Esophagus squamous epithelium (tissue), 5 donors: ENCODE measurements around the gene SRA1. TPM values are rescaled to one million over a fixed set of nuclear protein-coding genes. Genes with fewer than 3 reads are reported as not detected.

Experiments used
- DNase-seq: peaks from one replicate; lab custom pipeline; 2025; lab: John Stamatoyannopoulos, UW
- H3K27ac ChIP-seq, 4 donors: fragments of 200-600 bp; sonication (generic); one replicate each; pipeline ENCODE4 v1.5.1; 2016 to 2019; ENCODE audit warnings: mild to moderate bottlenecking in 1 of 4
- H3K27me3 ChIP-seq, 4 donors: fragments of 200-600 bp; sonication (generic); 1 replicate in 3 of 4; 2 replicates in 1 of 4; pipeline versions ENCODE4 v1.5.1 to v1.6.0; 2017 to 2021; ENCODE audit warnings: antibody characterized with exemption in 1 of 4
- H3K36me3 ChIP-seq, 3 donors: fragments of 200-600 bp; sonication (generic); one replicate each; pipeline ENCODE4 v1.5.1; 2016 to 2019
- H3K4me1 ChIP-seq, 3 donors: fragments of 200-600 bp; sonication (generic); one replicate each; pipeline ENCODE4 v1.5.1; 2017 to 2019
- H3K4me3 ChIP-seq, 4 donors: fragments of 200-600 bp; sonication (generic); 1 replicate in 3 of 4; 2 replicates in 1 of 4; pipeline ENCODE4 v1.5.1; 2016 to 2019; ENCODE audit warnings: mild to moderate bottlenecking in 2 of 4, moderate library complexity in 1 of 4
- H3K9me3 ChIP-seq, 3 donors: fragments of 200-600 bp; sonication (generic); one replicate each; pipeline ENCODE4 v1.5.1; 2016 to 2019
- CTCF ChIP-seq, 6 experiments: fragments of 450-650 bp in 4 of 6; fragments of 200-600 bp in 2 of 6; sonication (generic) in 2 of 6; IDR thresholded peaks; one replicate each; pipeline ENCODE4 v1.5.1; 2016 to 2019; ENCODE audit warnings: antibody characterized with exemption in 6 of 6, mild to moderate bottlenecking in 4 of 6, moderate library complexity in 4 of 6
- POLR2A ChIP-seq, 4 donors: fragments of 450-650 bp; IDR thresholded peaks; one replicate each; pipeline ENCODE4 v1.6.1; 2017; ENCODE audit warnings: antibody characterized with exemption in 4 of 4, mild to moderate bottlenecking in 4 of 4, moderate library complexity in 3 of 4
- WGBS, 2 donors: methylation state at CpG; one replicate each; pipeline ENCODE4 v1.1.5; 2018; 5-methylcytosine and 5-hydroxymethylcytosine counted together
- intact Hi-C: fragments of 100-400 bp; cut with DNase I; formaldehyde crosslinking; loops from one replicate; pipeline ENCODE4 v1.15.0; 2022
- total RNA-seq, 4 donors: library from RNA; depleted of rRNA; stranded (reverse); fragments of >200 nt; gene quantifications; one replicate each; pipeline ENCODE4 v1.1.0, GENCODE V29; 2016
- donor health status: DM: yes; HTN: yes; CAD: no.

SRA1 gene
- total RNA-seq, 4 donors from 2014 or later, result 17.4 to 22.3 (median 21.0) TPM

- intact Hi-C loops, result no loop called here
- 94 to 96% methylated on average over 5 to 7 of the region's 7 CpGs for WGBS, 2 donors
- peaks cover 0 to 18% (median 0%) of the 10 kb centered on the region in 3 donors for H3K36me3 ChIP-seq
- no peak for DNase-seq
- peaks cover 3 to 34% (median 6%) of the 10 kb centered on the region in 3 donors for H3K4me1 ChIP-seq
- H3K9me3 ChIP-seq, result no peaks in the 10 kb centered on the region
- no peak overlapping the region for H3K4me3 ChIP-seq
- peak overlapping the region in 1 of 4 donors; percentile 20 for H3K27ac ChIP-seq
- H3K27me3 ChIP-seq, result no peaks in the 10 kb centered on the region
- TF ChIP-seq POLR2A (IDR thresholded peaks at IDR 0.05), result no peak
- no peak for TF ChIP-seq CTCF (IDR thresholded peaks at IDR 0.05)
Observed at GRCh38 chr5:140573683-140574082, 16.4 kb upstream of the SRA1 start.

- H3K4me1 ChIP-seq, result peaks cover 5 to 60% (median 30%) of the 10 kb centered on the region in 3 donors
Observed at GRCh38 chr5:140571105-140571504, 13.8 kb upstream of the SRA1 start.

GRCh38 chr5:140570488-140570887, 13.2 kb upstream of the SRA1 start:
- Histone ChIP-seq H3K9me3 (no peaks in the 10 kb centered on the region), H3K36me3 (peaks cover 8 to 46% (median 14%) of the 10 kb centered on the region in 3 donors), H3K27me3 (no peaks in the 10 kb centered on the region), H3K4me3 (no peak overlapping the region), H3K27ac (peak overlapping the region in 3 of 4 donors; percentile 68 to 83 (median 70)), H3K4me1 (peaks cover 5 to 66% (median 36%) of the 10 kb centered on the region in 3 donors)
- intact Hi-C loops, result no loop called here
- WGBS, 2 donors, result 90 to 100% methylated on average over 1 of the region's 1 CpG
- TF ChIP-seq POLR2A (IDR thresholded peaks at IDR 0.05), result no peak
- no peak for DNase-seq

More at GRCh38 chr5:140571105-140571504, 13.8 kb upstream of the SRA1 start:
- H3K4me3 ChIP-seq, result no peak overlapping the region
- intact Hi-C loops, result no loop called here
- TF ChIP-seq CTCF (IDR thresholded peaks at IDR 0.05) (no peak), POLR2A (IDR thresholded peaks at IDR 0.05) (no peak)
- peak overlapping the region in 3 of 4 donors; percentile 68 to 83 (median 70) for H3K27ac ChIP-seq
- peaks cover 8 to 44% (median 14%) of the 10 kb centered on the region in 3 donors for H3K36me3 ChIP-seq
- WGBS, 2 donors, result 59 to 60% methylated on average over 2 of the region's 5 CpGs
- no peak for DNase-seq
- H3K9me3 ChIP-seq, result no peaks in the 10 kb centered on the region
- no peaks in the 10 kb centered on the region for H3K27me3 ChIP-seq

GRCh38 chr5:140570058-140570457, 12.8 kb upstream of the SRA1 start:
- DNase-seq, result no peak
- H3K27ac ChIP-seq, result peak overlapping the region; percentile 40 to 83 (median 69)
- no peak overlapping the region for H3K4me3 ChIP-seq
- WGBS, 2 donors, result 89 to 100% methylated on average over 1 to 4 of the region's 4 CpGs
- H3K36me3 ChIP-seq, result peaks cover 8 to 46% (median 14%) of the 10 kb centered on the region in 3 donors
- H3K27me3 ChIP-seq, result no peaks in the 10 kb centered on the region
- H3K9me3 ChIP-seq, result no peaks in the 10 kb centered on the region
- intact Hi-C loops, result no loop called here
- TF ChIP-seq POLR2A (IDR thresholded peaks at IDR 0.05) (no peak), CTCF (IDR thresholded peaks at IDR 0.05) (no peak)
- peaks cover 5 to 70% (median 40%) of the 10 kb centered on the region in 3 donors for H3K4me1 ChIP-seq

GRCh38 chr5:140569197-140569596, 11.9 kb upstream of the SRA1 start:
- peaks cover 5 to 71% (median 40%) of the 10 kb centered on the region in 3 donors for H3K4me1 ChIP-seq
- intact Hi-C loops, result loop anchor here (5.0 kb wide), 1 partner anchor 73 kb away; no protein-coding TSS in a partner anchor
- no peaks in the 10 kb centered on the region for H3K9me3 ChIP-seq
- peak overlapping the region; percentile 40 to 83 (median 69) for H3K27ac ChIP-seq
- H3K27me3 ChIP-seq, result no peaks in the 10 kb centered on the region
- H3K36me3 ChIP-seq, result peaks cover 8 to 46% (median 14%) of the 10 kb centered on the region in 3 donors
- no peak overlapping the region for H3K4me3 ChIP-seq
- no peak for DNase-seq
- no peak for TF ChIP-seq POLR2A (IDR thresholded peaks at IDR 0.05)
- no peak for TF ChIP-seq CTCF (IDR thresholded peaks at IDR 0.05)
- 28 to 43% methylated on average over 4 of the region's 4 CpGs for WGBS, 2 donors
